ENCODE data around the gene ARHGAP31. TPM values are rescaled to one million over a fixed set of nuclear protein-coding genes. Genes with fewer than 3 reads are reported as not detected.
A peak's percentile ranks its signal among the peaks of the same experiment; 100 is the strongest.

ARHGAP31 gene
- total and polyA plus RNA-seq, 2 donors from 2014 or later = 3.2 to 28.7 TPM

GRCh38 chr3:119257111-119257510, 37.1 kb upstream of the ARHGAP31 start:
- FAIRE-seq (no peak), DNase-seq (no peak)
- Histone ChIP-seq H3K36me3 (ENCODE audit: control insufficient read depth in 2 of 3, insufficient read depth in 3 of 3, low read length in 3 of 3) (no peaks in the 10 kb centered on the region), H3K9me3 (ENCODE audit: control insufficient read depth in 2 of 3, insufficient read depth in 1 of 3, low read length in 3 of 3) (no peaks in the 10 kb centered on the region), H3K4me3 (ENCODE audit: low read length in 3 of 3) (no peak overlapping the region), H3K4me1 (ENCODE audit: control insufficient read depth in 2 of 3, insufficient read depth in 2 of 3, low read depth in 1 of 3, low read length in 3 of 3) (peaks cover 0 to 3% (median 0%) of the 10 kb centered on the region in 3 donors), H3K27me3 (ENCODE audit: control insufficient read depth, insufficient read depth, low read length) (no peaks in the 10 kb centered on the region), H3K27ac (ENCODE audit: low read depth in 2 of 2, low read length in 2 of 2) (no peak overlapping the region), H3K9ac (ENCODE audit: low read length in 3 of 3) (no peak overlapping the region)
- intact Hi-C loops (cut with DNase I) = no loop called here
- TF ChIP-seq, protein P1, sequence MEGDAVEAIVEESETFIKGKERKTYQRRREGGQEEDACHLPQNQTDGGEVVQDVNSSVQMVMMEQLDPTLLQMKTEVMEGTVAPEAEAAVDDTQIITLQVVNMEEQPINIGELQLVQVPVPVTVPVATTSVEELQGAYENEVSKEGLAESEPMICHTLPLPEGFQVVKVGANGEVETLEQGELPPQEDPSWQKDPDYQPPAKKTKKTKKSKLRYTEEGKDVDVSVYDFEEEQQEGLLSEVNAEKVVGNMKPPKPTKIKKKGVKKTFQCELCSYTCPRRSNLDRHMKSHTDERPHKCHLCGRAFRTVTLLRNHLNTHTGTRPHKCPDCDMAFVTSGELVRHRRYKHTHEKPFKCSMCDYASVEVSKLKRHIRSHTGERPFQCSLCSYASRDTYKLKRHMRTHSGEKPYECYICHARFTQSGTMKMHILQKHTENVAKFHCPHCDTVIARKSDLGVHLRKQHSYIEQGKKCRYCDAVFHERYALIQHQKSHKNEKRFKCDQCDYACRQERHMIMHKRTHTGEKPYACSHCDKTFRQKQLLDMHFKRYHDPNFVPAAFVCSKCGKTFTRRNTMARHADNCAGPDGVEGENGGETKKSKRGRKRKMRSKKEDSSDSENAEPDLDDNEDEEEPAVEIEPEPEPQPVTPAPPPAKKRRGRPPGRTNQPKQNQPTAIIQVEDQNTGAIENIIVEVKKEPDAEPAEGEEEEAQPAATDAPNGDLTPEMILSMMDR (IDR thresholded peaks at IDR 0.05; ENCODE audit: borderline replicate concordance, extremely low read depth, insufficient read depth) = no peak

GRCh38 chr3:119257654-119258410, 36.4 kb upstream of the ARHGAP31 start:
- intact Hi-C loops (cut with DNase I) = no loop called here
- H3K27ac ChIP-seq (ENCODE audit: low read depth in 2 of 2, low read length in 2 of 2) = no peak overlapping the region
- peak in 1 of 5 donors; percentile 22 for DNase-seq

GRCh38 chr3:119258915-119259314, 35.3 kb upstream of the ARHGAP31 start:
- Histone ChIP-seq H3K27me3 (ENCODE audit: control insufficient read depth, insufficient read depth, low read length) (no peaks in the 10 kb centered on the region), H3K9me3 (ENCODE audit: control insufficient read depth in 2 of 3, insufficient read depth in 1 of 3, low read length in 3 of 3) (no peaks in the 10 kb centered on the region), H3K4me1 (ENCODE audit: control insufficient read depth in 2 of 3, insufficient read depth in 2 of 3, low read depth in 1 of 3, low read length in 3 of 3) (peaks cover 0 to 3% (median 0%) of the 10 kb centered on the region in 3 donors), H3K27ac (ENCODE audit: low read depth in 2 of 2, low read length in 2 of 2) (no peak overlapping the region), H3K4me3 (ENCODE audit: low read length in 3 of 3) (no peak overlapping the region), H3K36me3 (ENCODE audit: control insufficient read depth in 2 of 3, insufficient read depth in 3 of 3, low read length in 3 of 3) (no peaks in the 10 kb centered on the region), H3K9ac (ENCODE audit: low read length in 3 of 3) (no peak overlapping the region)
- intact Hi-C loops (cut with DNase I) = no loop called here
- FAIRE-seq = no peak
- TF ChIP-seq, protein P1 (IDR thresholded peaks at IDR 0.05; ENCODE audit: borderline replicate concordance, extremely low read depth, insufficient read depth) = no peak
- DNase-seq = peak in 1 of 5 donors; percentile 44

More at GRCh38 chr3:119257654-119258410, 36.4 kb upstream of the ARHGAP31 start:
- Histone ChIP-seq H3K36me3 (ENCODE audit: control insufficient read depth in 2 of 3, insufficient read depth in 3 of 3, low read length in 3 of 3) (no peaks in the 10 kb centered on the region), H3K4me3 (ENCODE audit: low read length in 3 of 3) (no peak overlapping the region), H3K9me3 (ENCODE audit: control insufficient read depth in 2 of 3, insufficient read depth in 1 of 3, low read length in 3 of 3) (no peaks in the 10 kb centered on the region), H3K27me3 (ENCODE audit: control insufficient read depth, insufficient read depth, low read length) (no peaks in the 10 kb centered on the region), H3K4me1 (ENCODE audit: control insufficient read depth in 2 of 3, insufficient read depth in 2 of 3, low read depth in 1 of 3, low read length in 3 of 3) (peaks cover 0 to 3% (median 0%) of the 10 kb centered on the region in 3 donors), H3K9ac (ENCODE audit: low read length in 3 of 3) (no peak overlapping the region)
- FAIRE-seq = no peak
- TF ChIP-seq, protein P1 (IDR thresholded peaks at IDR 0.05; ENCODE audit: borderline replicate concordance, extremely low read depth, insufficient read depth) = no peak

Data from kidney (tissue), 14 donors.